HepG2 (cell line): Measurements from ENCODE around the gene ZDHHC6. TPM values are rescaled to one million over a fixed set of nuclear protein-coding genes. Genes with fewer than 3 reads are reported as not detected.

Experiments used
- ATAC-seq: fragments of 200-7000 bp; cut with Tn5 transposase; 3 replicates; pipeline ENCODE4 v1.9.1; 2020; ENCODE audit warnings: mild to moderate bottlenecking, moderate library complexity
- BruUV-seq: library from RNA; stranded (reverse); fragments of 400-500 nt; replicated peaks from 2 replicates; lab custom pipeline; 2021; lab: Mats Ljungman, UMichigan
- CTCF ChIA-PET: fragments of 300-600 bp; formaldehyde crosslinking; extraction: SDS; loops from one replicate; lab custom pipeline; 2021; ENCODE audit warnings: low total read pairs, inconsistent platforms, low intra/inter-chr PET ratio; lab: Yijun Ruan, JAX
- POLR2A ChIA-PET: fragments of 350-600 bp; sonication (Branson Sonifier 250); formaldehyde crosslinking; loops from one replicate; lab custom pipeline; 2020; ENCODE audit warnings: antibody characterized with exemption, inconsistent platforms; lab: Yijun Ruan, JAX
- DNase-seq: peaks from one replicate; pipeline ENCODE4 v3.0.0-alpha.2; 2015; ENCODE audit warnings: low spot score
- FAIRE-seq: peaks from 3 replicates; lab custom pipeline; 2011; peaks lifted over from hg19 to GRCh38; lab: Jason Lieb, UNC
- H2AFZ ChIP-seq: one replicate; pipeline ENCODE4 v1.6.1; 2011; ENCODE audit warnings: low read length, inconsistent platforms
- H3K27ac ChIP-seq: fragments of 300-600 bp; 3 replicates; pipeline ENCODE4 v1.8.0; 2011; ENCODE audit warnings: mixed run types, mild to moderate bottlenecking, mixed read lengths, low read length, inconsistent platforms; ENCODE audit not compliant: insufficient read depth; ENCODE audit errors: extremely low read length
- H3K27me3 ChIP-seq, 2 experiments: fragments of 200-600 bp in 1 of 2; 2 replicates in 1 of 2; 3 replicates in 1 of 2; pipeline versions ENCODE4 v1.6.0 to v1.8.0; 2011; ENCODE audit warnings: low read length in 2 of 2, mild to moderate bottlenecking in 2 of 2, moderate library complexity in 2 of 2, inconsistent platforms in 1 of 2; ENCODE audit not compliant: insufficient read depth in 2 of 2, control insufficient read depth in 1 of 2
- H3K36me3 ChIP-seq, 2 experiments: fragments of 200-600 bp in 1 of 2; replicated peaks in 1 of 2; 2 replicates in 1 of 2; 3 replicates in 1 of 2; pipeline versions ENCODE4 v1.5.1 to v1.8.0; 2011; ENCODE audit warnings: low read length in 2 of 2, inconsistent platforms in 1 of 2; ENCODE audit not compliant: insufficient read depth in 2 of 2, control insufficient read depth in 1 of 2
- H3K4me1 ChIP-seq: 2 replicates; pipeline ENCODE4 v1.5.1; 2012; ENCODE audit warnings: low read length, inconsistent platforms; ENCODE audit not compliant: insufficient read depth
- H3K4me2 ChIP-seq: 2 replicates; pipeline ENCODE4 v1.6.0; 2011; ENCODE audit warnings: low read depth, low read length, inconsistent platforms
- H3K4me3 ChIP-seq, 3 experiments: fragments of 200-600 bp in 1 of 3; sonication (generic), shearing (Covaris generic) in 1 of 3; replicated peaks in 1 of 3; 2 replicates each; pipeline ENCODE4 v1.5.1; 2011 to 2016; ENCODE audit warnings: low read length in 3 of 3, inconsistent platforms in 2 of 3, low read depth in 2 of 3, mild to moderate bottlenecking in 2 of 3, control low read depth in 1 of 3, mixed read lengths in 1 of 3; ENCODE audit not compliant: insufficient read depth in 1 of 3
- H3K79me2 ChIP-seq: one replicate; pipeline ENCODE4 v1.6.1; 2011; ENCODE audit warnings: low read length, inconsistent platforms; ENCODE audit not compliant: insufficient read depth
- H3K9ac ChIP-seq: 2 replicates; pipeline ENCODE4 v1.6.0; 2011; ENCODE audit warnings: mild to moderate bottlenecking, low read depth, low read length, inconsistent platforms; ENCODE audit not compliant: insufficient read depth
- H3K9me3 ChIP-seq: 2 replicates; pipeline ENCODE4 v1.5.1; 2012; ENCODE audit warnings: mild to moderate bottlenecking, low read length
- H4K20me1 ChIP-seq: 2 replicates; pipeline ENCODE4 v1.6.0; 2011; ENCODE audit warnings: inconsistent platforms, mild to moderate bottlenecking, low read length, moderate library complexity; ENCODE audit not compliant: insufficient read depth
- DNMT3B ChIP-seq: conservative IDR thresholded peaks from 2 replicates; pipeline ENCODE4 v1.6.1; 2016; ENCODE audit warnings: missing biosample characterization, control low read depth
- NCOA2 ChIP-seq: sonication (generic); formaldehyde crosslinking; IDR thresholded peaks from 2 replicates; pipeline ENCODE4 v1.8.0; 2022; ENCODE audit warnings: inconsistent platforms
- PHB2 ChIP-seq: fragments of 450-650 bp; IDR thresholded peaks from 2 replicates; pipeline ENCODE4 v1.6.1; 2018; ENCODE audit not compliant: partially characterized antibody
- STAG1 ChIP-seq: sonication (generic); formaldehyde crosslinking; IDR thresholded peaks from 2 replicates; pipeline ENCODE4 v1.4.0; 2020; ENCODE audit warnings: missing genetic modification reagents
- ZNF562 ChIP-seq: sonication (generic); formaldehyde crosslinking; IDR thresholded peaks from 2 replicates; pipeline ENCODE4 v1.8.0; 2022; ENCODE audit warnings: missing genetic modification reagents, borderline replicate concordance
- WGBS: methylation state at CpG from one replicate; pipeline ENCODE4 v1.1.6; 2017; ENCODE audit warnings: low lambda C conversion rate; 5-methylcytosine and 5-hydroxymethylcytosine counted together
- in situ Hi-C: cut with HindIII; loops from 2 replicates; pipeline ENCODE4 v1.10.0; 2017; ENCODE audit warnings: low pct_unique_long_range_greater_than_20kb; ENCODE audit not compliant: extremely low pct_ligation_motif_present
- intact Hi-C: fragments of 100-400 bp; cut with micrococcal nuclease; formaldehyde crosslinking; loops from one replicate; pipeline ENCODE4 v1.10.0; 2022; ENCODE audit not compliant: unreplicated experiment
- polyA plus RNA-seq, 8 experiments: library from polyadenylated mRNA; depleted of rRNA in 3 of 8; stranded (reverse) in 7 of 8; unstranded in 1 of 8; fragments of >200 nt; fragmentation: Illumina TruSeq in 4 of 8; extraction: Trizol in 4 of 8; gene quantifications; 2 replicates each; pipeline versions ENCODE4 v1.2.1 to v1.2.3, GENCODE V29; 2011 to 2016; ENCODE audit warnings: low read depth in 4 of 8, missing spikeins in 1 of 8, mixed read lengths in 1 of 8; ENCODE audit not compliant: insufficient read depth in 1 of 8
- total RNA-seq, 5 experiments: library from RNA; depleted of rRNA; stranded (reverse); fragments of >200 nt; fragmentation: Illumina TruSeq; extraction: Trizol; gene quantifications; 2 replicates each; pipeline ENCODE4 v1.2.3, GENCODE V29; 2016; ENCODE audit warnings: low read depth in 1 of 5
- TF ChIP-seq, protein P1 (sequence below): IDR thresholded peaks from 2 replicates; pipeline ENCODE4 v1.6.1; 2012; ENCODE audit warnings: low read depth, low read length, improper control_type of control experiment
- TF ChIP-seq, protein P2 (sequence below): sonication (generic); formaldehyde crosslinking; IDR thresholded peaks from 2 replicates; pipeline ENCODE4 v1.5.0; 2020; ENCODE audit warnings: mild to moderate bottlenecking, missing genetic modification reagents, moderate library complexity

The ZDHHC6 gene
- total and polyA plus RNA-seq, 2 of the 13 experiments (the other 11 are each of a cell fraction or from before 2014, with no cell fraction given) = 20.9 to 49.4 TPM

- Histone ChIP-seq H3K27ac (no peak overlapping the region), H3K4me1 (no peaks in the 10 kb centered on the region), H3K27me3 (no peaks in the 10 kb centered on the region), H3K9ac (no peak overlapping the region), H3K36me3 (no peaks in the 10 kb centered on the region; a peak in 1 of 5 replicates), H3K9me3 (no peaks in the 10 kb centered on the region), H4K20me1 (no peaks in the 10 kb centered on the region), H3K4me3 (no peak overlapping the region), H3K79me2 (no peaks in the 10 kb centered on the region), H3K4me2 (no peak overlapping the region), H2AFZ (no peak overlapping the region)
- no peak for ATAC-seq
- intact Hi-C loops = no loop called here
- FAIRE-seq = no peak
- WGBS = 95% methylated on average over 3 of the region's 3 CpGs
- BruUV-seq = no TSS peak
- POLR2A ChIA-PET = no interaction called here
- in situ Hi-C loops = no loop called here
- CTCF ChIA-PET = no interaction called here
- TF ChIP-seq NCOA2 (CRISPR knock-in tag) (no peak), ZNF562 (no peak), PHB2 (no peak)
- DNase-seq = no peak
These were observed 34.9 kb upstream of the ZDHHC6 start for GRCh38 chr10:112481602-112482001.

DNA sequence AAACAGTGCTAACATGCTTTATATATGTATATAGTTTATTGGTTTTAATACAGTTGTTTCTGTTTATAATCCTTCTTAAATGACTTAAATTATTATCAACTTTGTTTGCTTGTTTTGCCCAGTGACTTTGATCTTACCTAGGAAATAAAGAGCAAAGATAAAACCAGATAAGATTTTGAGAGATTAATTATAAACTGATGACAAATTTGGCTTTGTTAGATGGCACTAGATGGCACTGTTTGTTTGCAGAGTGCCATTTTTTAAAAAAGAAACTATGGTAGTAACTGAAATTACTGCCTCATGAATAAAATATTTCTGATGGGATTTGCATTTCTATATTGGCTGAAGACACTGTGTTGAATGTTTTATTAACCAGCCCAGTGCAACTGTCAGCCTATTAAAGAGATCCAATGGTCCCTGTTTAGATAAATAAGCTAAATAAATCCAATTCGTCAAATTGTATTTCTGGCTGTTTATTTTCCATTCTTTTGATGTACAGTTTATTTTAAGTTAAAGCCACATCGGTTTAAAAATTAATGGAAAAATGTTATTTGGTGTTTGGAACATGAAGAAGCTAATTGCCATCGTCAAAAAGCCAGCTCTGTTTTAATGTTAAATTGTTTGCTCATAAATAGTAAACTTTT is 29.0 kb upstream of the ZDHHC6 start:
- Histone ChIP-seq H2AFZ (no peak overlapping the region), H3K36me3 (no peaks in the 10 kb centered on the region; a peak in 1 of 5 replicates), H3K9me3 (no peaks in the 10 kb centered on the region), H3K4me1 (peaks cover 17% of the 10 kb centered on the region)
- CTCF ChIA-PET = interaction anchor here (1.5 kb wide), 1 partner anchor 909 kb away, joined by 6 read pairs; no protein-coding TSS in a partner anchor
- POLR2A ChIA-PET = no interaction called here
- peak; percentile 78 for TF ChIP-seq STAG1 (CRISPR knock-in tag)
- TF ChIP-seq, protein P1, sequence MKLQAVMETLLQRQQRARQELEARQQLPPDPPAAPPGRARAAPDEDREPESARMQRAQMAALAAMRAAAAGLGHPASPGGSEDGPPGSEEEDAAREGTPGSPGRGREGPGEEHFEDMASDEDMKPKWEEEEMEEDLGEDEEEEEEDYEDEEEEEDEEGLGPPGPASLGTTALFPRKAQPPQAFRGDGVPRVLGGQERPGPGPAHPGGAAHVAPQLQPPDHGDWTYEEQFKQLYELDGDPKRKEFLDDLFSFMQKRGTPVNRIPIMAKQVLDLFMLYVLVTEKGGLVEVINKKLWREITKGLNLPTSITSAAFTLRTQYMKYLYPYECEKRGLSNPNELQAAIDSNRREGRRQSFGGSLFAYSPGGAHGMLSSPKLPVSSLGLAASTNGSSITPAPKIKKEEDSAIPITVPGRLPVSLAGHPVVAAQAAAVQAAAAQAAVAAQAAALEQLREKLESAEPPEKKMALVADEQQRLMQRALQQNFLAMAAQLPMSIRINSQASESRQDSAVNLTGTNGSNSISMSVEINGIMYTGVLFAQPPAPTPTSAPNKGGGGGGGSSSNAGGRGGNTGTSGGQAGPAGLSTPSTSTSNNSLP = 0 out of 2 replicates have a peak, but pooled peaks have one; percentile 13
- TF ChIP-seq, protein P2, sequence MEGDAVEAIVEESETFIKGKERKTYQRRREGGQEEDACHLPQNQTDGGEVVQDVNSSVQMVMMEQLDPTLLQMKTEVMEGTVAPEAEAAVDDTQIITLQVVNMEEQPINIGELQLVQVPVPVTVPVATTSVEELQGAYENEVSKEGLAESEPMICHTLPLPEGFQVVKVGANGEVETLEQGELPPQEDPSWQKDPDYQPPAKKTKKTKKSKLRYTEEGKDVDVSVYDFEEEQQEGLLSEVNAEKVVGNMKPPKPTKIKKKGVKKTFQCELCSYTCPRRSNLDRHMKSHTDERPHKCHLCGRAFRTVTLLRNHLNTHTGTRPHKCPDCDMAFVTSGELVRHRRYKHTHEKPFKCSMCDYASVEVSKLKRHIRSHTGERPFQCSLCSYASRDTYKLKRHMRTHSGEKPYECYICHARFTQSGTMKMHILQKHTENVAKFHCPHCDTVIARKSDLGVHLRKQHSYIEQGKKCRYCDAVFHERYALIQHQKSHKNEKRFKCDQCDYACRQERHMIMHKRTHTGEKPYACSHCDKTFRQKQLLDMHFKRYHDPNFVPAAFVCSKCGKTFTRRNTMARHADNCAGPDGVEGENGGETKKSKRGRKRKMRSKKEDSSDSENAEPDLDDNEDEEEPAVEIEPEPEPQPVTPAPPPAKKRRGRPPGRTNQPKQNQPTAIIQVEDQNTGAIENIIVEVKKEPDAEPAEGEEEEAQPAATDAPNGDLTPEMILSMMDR (CRISPR knock-in tag) = peak; percentile 51
- TF ChIP-seq DNMT3B = no peak
- TF ChIP-seq, all 625 proteins: peak for 3
- in situ Hi-C loops = loop anchor here (10.0 kb wide), 1 partner anchor 909 kb away; no protein-coding TSS in a partner anchor
- H3K4me3 ChIP-seq = no peak overlapping the region
- no peak for DNase-seq
- intact Hi-C loops = no loop called here
- no peaks in the 10 kb centered on the region for H3K79me2 ChIP-seq
- H3K27me3 ChIP-seq = no peaks in the 10 kb centered on the region
- no peak for FAIRE-seq
- BruUV-seq = no TSS peak
- no peaks in the 10 kb centered on the region for H4K20me1 ChIP-seq
- H3K4me2 ChIP-seq = no peak overlapping the region
- no peak for ATAC-seq
- WGBS = 94% methylated on average over 3 of the region's 3 CpGs
- H3K27ac ChIP-seq = no peak overlapping the region
- H3K9ac ChIP-seq = no peak overlapping the region
